ENCODE measurements around the gene CCDC157.

The CCDC157 gene

DNA sequence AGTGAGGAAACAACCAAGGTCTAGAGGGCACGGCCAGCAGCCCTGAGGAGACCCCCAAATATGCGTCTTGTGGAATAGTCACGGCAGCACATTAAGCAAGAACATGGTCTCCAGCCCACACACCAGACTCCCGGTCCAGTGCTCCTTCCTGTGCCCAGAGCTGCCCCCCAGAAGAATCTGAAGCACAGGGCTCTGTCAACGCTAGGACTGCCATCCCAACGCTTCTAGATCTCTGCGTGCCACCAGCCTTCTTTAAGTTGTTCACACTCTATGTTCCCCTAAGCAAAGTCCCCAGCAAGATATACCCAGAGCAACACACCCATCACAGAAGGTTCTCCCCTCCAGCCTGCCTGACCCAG lies 36.5 kb downstream of the CCDC157 start:
- TF ChIP-seq, protein P1, sequence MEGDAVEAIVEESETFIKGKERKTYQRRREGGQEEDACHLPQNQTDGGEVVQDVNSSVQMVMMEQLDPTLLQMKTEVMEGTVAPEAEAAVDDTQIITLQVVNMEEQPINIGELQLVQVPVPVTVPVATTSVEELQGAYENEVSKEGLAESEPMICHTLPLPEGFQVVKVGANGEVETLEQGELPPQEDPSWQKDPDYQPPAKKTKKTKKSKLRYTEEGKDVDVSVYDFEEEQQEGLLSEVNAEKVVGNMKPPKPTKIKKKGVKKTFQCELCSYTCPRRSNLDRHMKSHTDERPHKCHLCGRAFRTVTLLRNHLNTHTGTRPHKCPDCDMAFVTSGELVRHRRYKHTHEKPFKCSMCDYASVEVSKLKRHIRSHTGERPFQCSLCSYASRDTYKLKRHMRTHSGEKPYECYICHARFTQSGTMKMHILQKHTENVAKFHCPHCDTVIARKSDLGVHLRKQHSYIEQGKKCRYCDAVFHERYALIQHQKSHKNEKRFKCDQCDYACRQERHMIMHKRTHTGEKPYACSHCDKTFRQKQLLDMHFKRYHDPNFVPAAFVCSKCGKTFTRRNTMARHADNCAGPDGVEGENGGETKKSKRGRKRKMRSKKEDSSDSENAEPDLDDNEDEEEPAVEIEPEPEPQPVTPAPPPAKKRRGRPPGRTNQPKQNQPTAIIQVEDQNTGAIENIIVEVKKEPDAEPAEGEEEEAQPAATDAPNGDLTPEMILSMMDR (IDR thresholded peaks at IDR 0.05; ENCODE audit: extremely low read depth, insufficient read depth, missing control alignments), result no peak
- in situ Hi-C loops (cut with MboI; ENCODE audit: low pct_unique_long_range_greater_than_20kb, low sequenced_read_pairs, unreplicated experiment), result loop anchor here (25.0 kb wide), 1 partner anchor 281 kb away; no protein-coding TSS in a partner anchor
- peak; percentile 12 for DNase-seq (ENCODE audit: low spot score)

DNA sequence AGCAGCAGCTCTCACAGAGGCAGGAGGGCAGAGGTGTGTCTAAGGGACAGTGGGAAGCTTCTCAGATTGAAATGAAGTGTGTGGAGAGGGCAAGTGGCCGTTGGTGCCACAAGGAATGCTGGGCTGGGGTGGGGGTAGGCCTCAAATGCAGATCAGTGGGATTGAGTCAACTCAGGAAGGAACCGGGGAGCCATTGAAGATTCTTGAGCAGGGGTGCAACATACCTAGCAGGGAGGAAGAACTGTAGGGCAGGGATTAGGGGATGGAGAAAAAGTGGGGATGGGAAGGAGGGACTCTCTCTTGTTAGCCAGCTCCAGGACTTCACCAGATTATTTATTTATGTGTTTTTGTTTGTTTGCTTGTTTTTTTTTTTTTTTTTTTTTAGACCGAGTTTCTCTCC lies 37.1 kb downstream of the CCDC157 start:
- in situ Hi-C loops (cut with MboI; ENCODE audit: low pct_unique_long_range_greater_than_20kb, low sequenced_read_pairs, unreplicated experiment), result loop anchor here (25.0 kb wide), 1 partner anchor 282 kb away; no protein-coding TSS in a partner anchor
- TF ChIP-seq, protein P1 (IDR thresholded peaks at IDR 0.05; ENCODE audit: extremely low read depth, insufficient read depth, missing control alignments), result no peak
- DNase-seq (ENCODE audit: low spot score), result no peak

DNA sequence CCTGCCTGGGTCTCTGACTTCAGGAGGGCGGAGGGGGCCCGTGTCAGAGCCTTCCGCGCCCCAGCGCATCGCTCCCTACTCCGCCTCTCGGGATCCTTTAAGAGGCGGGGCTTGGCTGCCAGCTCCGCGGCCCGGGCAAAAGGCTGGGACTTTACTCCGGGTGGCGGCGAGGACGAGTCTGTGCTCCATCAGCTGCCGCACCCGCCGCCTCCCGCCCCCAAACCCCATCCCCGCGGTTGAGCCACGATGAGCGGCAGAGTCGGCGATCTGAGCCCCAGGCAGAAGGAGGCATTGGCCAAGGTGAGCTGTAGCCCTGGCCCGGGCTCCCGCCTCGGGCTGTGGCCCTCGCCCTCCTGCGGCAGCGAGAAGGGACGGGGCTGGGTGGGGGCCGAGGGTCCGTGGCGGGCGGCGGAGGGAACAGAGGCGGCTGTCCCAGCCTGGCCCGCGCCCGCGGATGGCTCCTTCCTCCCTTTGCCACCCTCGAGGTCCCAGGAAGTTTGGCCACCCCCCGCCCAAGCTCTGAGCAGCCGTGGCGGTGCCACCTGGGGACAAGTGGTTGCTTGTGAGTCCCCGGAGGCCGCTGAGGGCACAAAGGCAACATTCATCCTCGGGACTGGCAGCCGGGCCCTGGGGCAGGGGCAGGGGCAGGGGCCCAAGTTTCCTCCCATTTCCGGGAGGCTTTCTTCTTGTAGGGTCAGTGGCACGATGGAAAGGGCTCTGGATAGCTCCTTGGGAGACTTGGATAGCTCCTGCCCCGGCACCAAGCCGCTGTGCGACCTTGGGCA lies 40.3 kb downstream of the CCDC157 start, which contains the start of gene SEC14L2:
SEC14L2 (plus strand) TSS at position 148 of the 785 bp plus-strand sequence; CDS start at position 247, 99 bp downstream.
- in situ Hi-C loops (cut with MboI; ENCODE audit: low pct_unique_long_range_greater_than_20kb, low sequenced_read_pairs, unreplicated experiment), result loop anchor here (25.0 kb wide), 1 partner anchor 285 kb away; no protein-coding TSS in a partner anchor
- peak; percentile 46 for DNase-seq (ENCODE audit: low spot score)

DNA sequence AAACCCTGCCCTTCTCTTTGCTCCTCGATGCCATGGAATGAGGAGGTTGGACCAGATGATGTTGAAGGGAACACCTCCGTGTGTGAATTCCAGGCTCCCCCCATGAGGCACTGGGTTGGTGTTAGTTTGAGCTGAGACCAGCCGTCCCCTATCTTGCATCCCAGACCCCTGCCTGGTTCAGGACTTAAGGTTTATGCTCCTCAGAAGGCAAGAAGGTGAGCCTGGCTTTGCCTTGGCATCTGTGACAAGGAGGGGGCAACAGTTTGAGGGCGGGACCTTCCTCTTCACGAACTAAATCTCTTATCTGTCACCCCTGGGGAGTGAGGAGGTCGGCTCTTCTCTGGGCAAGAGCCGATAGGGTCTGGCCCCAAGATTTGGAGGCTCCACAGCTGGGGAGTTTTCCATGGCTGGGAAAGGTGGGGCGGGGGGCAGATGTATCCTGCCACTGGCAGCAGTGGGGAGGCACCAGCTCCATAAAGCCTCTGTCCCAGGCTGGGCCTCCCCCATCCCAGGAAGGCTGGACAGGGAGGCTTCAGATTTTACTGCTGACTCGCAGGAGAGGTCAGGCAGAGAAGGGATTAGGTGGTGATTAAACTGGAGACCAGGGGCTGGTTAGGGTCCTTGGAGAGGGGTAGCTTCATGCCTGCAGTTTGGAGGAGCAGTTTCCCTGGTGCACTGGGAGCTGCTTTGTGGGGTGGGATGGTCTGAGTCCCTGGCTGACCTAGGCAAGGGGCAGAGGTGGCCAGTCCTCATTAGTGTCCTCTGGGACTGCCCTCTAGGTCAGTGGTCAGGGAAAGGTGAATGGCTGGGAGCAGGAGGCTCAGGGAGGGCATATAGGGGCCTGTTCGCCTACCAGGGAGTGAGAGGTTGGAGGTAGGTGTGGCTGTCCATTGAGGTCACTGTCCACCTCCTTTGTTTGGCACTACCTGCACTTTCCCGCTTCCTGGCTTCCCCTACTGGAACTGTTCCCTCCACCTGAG lies 41.1 kb downstream of the CCDC157 start:
- no peak for DNase-seq (ENCODE audit: low spot score)
- TF ChIP-seq, protein P1 (IDR thresholded peaks at IDR 0.05; ENCODE audit: extremely low read depth, insufficient read depth, missing control alignments), result no peak
- in situ Hi-C loops (cut with MboI; ENCODE audit: low pct_unique_long_range_greater_than_20kb, low sequenced_read_pairs, unreplicated experiment), result loop anchor here (25.0 kb wide), 1 partner anchor 286 kb away; no protein-coding TSS in a partner anchor

More for the DNA sequence above, 40.3 kb downstream of the CCDC157 start, which contains the start of gene SEC14L2:
- TF ChIP-seq, protein P1 (IDR thresholded peaks at IDR 0.05; ENCODE audit: extremely low read depth, insufficient read depth, missing control alignments), result no peak

DNA sequence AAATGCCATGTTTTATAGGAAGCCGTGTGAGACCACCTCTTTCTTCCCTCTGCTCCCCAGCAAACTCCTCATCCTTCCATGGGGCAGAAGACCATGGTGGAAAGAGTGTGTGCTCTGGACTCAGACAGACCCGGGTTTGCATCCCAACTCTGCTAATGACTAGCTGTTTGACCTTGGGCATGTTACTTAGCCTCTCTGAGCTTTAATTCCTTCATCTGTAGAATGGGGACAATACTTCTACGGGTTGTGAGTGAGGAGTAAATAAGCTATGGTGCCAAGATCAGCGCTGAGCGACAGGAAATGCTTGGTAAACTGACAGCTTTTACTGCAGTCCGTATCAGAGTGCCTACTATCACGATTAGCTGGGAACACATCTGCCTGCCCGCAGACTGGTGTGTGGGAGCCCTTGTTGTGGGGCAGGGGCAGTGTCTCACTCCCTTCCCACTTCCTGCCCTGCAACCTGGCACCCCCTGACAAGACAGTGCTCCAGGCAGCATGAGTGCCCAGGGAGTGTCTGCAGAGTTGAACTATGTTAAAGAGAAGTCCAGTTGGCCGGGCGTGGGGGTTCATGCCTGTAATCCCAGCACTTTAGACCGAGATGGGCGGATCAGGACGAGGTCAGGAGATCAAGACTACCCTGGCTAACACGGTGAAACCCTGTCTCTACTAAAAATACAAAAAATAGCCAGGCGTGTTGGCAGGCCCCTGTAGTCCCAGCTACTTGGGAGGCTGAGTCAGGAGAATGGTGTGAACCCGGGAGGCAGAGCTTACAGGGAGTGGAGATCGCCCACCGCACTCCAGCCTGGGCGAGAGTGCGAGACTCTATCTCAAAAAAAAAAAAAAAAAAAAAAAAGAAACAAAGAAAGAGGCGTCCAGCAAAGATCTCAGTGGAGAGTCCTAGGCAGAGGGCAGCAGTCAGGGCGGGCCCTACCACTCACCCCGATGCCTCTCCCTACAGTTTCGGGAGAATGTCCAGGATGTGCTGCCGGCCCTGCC lies 42.2 kb downstream of the CCDC157 start:
- in situ Hi-C loops (cut with MboI; ENCODE audit: low pct_unique_long_range_greater_than_20kb, low sequenced_read_pairs, unreplicated experiment), result loop anchor here (25.0 kb wide), 1 partner anchor 287 kb away; no protein-coding TSS in a partner anchor
- TF ChIP-seq, protein P1 (IDR thresholded peaks at IDR 0.05; ENCODE audit: extremely low read depth, insufficient read depth, missing control alignments), result no peak
- DNase-seq (ENCODE audit: low spot score), result no peak
